Measurements from ENCODE around the gene WNK3. TPM values are rescaled to one million over a fixed set of nuclear protein-coding genes. Genes with fewer than 3 reads are reported as not detected.

WNK3 gene
- total RNA-seq, 1 experiment from 2014 or later = 3.6 TPM

DNA sequence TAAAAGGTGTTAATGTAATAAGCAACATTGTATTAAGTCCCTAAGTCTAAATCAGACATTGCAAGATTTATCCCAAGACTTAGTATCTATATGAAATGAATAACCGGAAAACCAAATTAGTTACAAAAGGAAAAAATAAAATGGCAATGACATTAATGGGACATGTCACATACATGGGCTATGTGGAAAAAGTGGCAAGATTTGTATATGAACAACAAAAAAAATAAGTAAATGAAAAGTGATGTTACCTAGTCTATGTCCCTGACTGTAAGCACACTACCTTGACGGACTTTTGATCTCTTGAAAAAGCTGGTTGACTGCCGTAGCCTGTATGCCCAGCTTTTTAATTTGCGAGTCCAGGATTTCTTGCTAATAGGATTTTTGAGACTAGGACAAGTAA is 119.3 kb downstream of the WNK3 start:
- DNase-seq (ENCODE audit: low read depth) = no peak

DNA sequence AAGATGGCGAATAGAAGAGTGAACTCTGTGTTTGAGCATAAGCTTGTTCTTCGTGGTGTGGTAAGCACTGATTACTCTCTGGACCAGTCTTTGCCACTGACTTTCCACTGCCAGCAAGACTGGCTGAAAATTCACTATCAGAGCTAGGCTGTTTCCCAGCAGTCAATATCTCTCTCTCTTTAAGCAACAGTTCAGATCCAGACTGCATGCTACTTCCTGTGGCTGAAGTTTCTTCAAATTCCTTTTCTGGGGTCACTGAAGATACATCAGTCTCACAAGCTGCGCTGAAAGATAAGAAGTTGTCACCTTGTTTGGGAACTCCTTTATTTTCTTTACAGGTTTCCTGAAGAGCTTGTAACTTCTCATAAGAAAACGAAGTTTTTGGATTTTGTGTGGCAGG is 120.8 kb downstream of the WNK3 start:
- DNase-seq (ENCODE audit: low read depth) = no peak

DNA sequence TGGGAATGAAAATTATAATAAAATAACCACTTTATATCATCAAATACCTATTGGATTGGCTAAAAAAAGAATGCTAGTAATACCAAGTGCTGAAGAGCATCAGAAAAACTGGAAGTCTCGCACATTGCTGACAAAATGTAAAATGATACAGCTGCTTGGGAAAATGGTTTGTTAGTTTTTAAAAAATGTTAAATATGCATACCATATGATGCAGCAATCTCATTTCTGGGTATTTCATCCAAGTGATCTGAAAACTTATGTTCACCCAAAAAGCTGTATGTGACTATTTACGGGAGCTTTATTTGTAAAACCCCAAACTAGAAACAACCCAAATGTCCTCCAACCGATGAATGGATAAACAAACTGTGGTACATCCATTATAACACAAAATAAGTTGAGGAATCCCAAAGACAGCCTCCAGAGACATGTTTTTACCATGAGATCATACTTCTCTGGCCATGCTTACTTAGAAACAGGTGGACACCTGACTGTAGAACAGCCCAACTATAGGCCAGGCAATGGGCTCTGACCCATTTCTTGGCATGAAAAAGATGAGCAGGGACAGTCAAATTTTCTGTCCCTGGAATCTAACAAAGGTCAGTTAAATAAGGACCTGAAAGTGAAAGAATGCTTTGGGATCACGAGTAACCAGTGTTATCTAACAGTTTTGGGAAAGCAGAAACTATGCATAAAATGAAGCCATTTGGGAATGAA is 127.3 kb downstream of the WNK3 start:
- peak; percentile 14 for DNase-seq (ENCODE audit: low read depth)

DNA sequence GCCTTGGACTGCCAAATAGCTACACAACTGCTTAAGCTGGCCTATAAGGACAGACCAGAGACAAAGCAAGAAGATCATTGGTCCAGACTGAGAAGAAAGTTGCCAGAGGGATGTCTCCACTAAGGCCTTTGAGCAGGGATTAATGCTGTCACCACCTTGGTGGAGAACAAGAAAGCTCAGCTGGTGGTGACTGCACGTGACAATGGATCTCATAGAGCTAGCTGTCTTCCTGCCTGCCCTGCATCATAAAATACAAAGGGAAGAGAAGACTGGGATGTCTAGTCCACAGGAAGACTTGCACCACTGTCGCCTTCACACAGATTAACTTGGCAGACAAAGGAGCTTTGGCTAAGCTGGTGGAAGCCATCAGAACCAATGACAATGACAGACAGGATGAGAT is 134.3 kb downstream of the WNK3 start:
- no peak for DNase-seq (ENCODE audit: low read depth)

DNA sequence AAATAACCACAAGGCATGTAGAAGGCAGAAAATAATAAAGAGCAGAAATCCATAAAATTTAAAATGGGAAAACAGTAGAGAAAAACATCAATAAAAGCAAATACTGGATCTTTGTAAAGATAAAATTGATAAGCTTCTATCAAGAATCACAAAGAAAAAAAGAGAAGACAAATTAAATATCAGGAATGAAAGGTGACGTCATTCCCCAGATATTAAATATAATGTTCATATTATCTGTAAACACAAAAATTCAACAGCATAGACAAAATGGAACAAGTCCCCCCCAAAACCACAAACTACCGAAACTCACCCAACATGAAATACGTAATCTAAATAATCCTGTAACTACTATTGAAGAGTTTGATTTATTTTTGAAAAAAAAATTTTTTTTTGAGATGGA is 144.2 kb downstream of the WNK3 start:
- no peak for DNase-seq (ENCODE audit: low read depth)

DNA sequence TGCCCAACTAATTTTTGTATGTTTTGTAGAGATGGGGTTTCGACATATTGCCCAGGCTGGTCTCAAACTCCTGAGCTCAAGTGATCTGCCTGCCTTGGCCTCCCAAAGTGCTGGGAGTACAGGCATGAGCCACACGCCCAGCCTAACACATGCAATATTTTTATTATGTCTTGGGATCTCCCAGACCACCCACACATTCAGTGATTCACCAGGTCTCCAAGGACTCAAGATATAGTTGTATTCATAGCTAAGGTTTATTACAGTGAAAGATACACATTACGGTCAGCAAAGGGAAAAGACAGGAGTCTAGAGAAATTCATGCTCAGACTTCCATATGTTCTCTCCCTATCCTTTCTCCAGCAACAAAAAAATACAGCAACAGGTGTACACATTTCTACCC is 149.3 kb downstream of the WNK3 start:
- no peak for DNase-seq (ENCODE audit: low read depth)

DNA sequence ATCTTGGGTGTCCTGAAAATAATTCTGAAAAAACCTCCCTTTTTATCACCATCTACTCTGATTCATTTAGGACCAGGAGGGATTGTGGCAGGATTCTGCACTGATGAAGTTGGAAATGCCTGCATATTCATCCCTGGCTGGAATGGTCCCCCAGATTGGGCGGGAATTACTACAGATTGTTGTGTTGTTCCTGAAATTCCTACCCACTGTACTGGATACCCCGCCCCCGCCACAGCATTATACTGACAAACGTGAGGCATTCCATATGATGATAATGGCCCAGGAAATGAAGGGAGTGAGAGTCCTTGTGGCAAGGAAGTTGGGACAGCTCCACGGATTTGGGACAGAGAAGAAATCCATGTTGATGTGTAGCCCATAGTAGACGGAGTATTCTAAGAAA is 159.6 kb downstream of the WNK3 start:
- DNase-seq (ENCODE audit: low read depth) = no peak

DNA sequence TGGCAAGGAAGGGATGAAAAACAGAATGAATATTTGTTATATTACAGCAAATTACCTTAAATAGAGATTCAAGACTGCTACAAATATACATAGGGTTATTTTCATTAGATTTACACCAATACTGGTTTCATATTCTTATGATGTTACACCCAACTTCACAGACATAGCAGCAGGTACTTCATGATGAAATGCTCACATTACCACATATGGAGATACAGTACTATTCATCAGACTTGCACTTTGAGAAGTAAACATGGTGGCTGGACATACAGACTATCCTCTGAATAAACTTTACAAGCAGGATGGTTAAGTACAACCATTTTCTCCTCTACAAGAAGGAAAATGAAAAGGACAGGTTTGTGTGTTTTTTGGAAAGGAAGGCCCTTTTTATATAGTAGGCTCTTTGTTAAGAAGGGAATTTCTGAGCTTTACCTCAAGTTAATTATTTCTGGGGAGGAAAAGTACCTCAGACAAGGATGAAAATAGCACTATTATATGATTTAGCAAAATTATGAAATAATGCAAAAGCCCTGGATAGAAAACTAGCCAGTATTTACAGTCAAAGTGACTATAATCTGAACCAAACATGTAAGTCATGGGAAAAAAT is 162.8 kb downstream of the WNK3 start:
- no peak for DNase-seq (ENCODE audit: low read depth)

DNA sequence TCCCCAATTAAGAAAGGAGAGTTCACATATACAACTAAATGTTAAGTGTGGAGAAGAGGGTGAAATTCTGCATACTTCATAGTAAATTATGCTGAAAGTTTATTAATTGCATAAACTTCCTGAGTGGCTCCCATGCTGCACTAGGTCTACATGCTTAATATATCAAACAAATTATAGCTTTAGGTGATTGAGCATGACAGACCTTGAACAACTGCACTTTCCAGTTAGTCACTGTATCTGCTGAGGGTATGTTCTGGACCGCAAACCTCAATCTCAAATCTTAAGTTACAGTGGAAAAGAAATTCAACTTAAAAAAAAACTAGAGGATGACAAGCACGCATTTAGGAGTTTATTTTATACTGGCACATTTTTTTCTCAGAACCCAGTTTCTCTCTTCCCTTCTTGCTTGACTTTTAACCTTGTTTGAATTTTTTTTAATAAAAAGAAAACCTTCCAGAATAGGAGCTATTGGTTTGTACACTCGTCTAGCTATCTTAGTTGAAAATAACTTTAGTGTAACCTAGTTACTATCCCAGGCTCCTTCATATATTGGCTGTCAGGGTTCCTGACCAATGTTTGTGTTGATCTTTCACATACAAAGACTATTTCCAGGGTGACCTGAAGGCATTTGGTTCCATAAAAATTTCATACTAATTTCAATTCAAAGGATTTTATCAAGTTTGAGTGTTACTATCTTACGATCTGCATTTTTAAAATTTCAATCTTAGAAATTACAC is 164.6 kb downstream of the WNK3 start:
- DNase-seq (ENCODE audit: low read depth) = no peak

DNA sequence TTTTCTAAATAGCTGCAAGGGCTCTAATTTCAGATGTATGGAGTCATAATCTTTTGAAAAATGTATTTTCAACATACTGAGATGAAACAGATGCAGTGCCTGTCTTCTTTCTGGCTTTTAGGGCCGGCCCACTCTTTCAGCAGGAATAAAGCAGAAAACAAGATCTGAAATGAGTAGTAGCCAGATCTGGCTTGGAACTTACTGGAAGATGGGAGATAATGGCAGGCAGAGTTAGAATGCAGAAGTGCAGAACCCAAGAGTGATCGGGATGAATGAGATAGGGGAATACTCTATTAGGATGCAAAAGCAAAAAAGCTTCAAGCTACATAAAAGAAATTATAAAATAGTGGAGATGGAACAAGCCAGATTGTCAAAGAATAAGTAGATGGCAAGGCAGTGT is 173.4 kb downstream of the WNK3 start:
- no peak for DNase-seq (ENCODE audit: low read depth)

DNA sequence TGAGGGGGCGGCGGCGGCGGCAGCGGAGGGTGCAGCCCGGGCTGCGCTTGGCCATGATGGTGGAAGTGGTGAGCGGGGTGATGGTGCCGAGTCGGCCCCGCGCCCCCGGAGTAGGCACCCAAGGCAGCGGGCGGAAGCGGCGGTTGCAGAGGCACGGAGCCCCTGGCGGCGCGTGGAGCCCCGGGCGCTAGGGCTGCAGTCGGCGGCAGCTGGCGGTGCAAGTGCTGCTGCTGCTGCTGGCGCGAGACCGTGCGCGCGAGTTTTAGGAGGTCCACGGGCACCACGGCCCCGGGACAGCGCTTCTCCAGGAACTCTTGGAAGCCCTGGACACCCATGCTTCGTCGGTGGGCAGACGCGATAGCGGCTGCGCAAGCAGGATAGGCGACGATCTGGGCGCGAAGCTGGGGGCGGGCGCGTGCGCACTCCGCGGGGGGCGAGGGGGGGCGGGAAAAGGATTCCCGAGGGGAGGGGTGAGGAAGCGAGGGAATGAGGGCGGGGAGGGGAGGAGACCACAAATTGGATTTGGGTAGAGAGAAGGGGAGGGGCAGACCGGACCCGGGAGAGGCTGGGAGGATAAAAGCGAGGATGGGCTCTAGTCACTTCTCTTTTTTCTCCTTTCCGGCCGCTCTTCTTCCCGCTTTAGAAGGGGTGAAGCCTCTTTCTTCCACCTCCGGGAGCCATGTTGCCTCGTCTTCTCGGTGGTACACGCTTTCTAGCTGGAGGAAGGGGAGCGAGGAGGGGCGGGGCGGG is 174.8 kb downstream of the WNK3 start, which contains the start of gene FAM120C:
TSS of gene FAM120C (minus strand) at position 391 of the 750 bp plus-strand sequence. CDS start at position 335, 56 bp downstream.
- DNase-seq (ENCODE audit: low read depth) = peak; percentile 75

DNA sequence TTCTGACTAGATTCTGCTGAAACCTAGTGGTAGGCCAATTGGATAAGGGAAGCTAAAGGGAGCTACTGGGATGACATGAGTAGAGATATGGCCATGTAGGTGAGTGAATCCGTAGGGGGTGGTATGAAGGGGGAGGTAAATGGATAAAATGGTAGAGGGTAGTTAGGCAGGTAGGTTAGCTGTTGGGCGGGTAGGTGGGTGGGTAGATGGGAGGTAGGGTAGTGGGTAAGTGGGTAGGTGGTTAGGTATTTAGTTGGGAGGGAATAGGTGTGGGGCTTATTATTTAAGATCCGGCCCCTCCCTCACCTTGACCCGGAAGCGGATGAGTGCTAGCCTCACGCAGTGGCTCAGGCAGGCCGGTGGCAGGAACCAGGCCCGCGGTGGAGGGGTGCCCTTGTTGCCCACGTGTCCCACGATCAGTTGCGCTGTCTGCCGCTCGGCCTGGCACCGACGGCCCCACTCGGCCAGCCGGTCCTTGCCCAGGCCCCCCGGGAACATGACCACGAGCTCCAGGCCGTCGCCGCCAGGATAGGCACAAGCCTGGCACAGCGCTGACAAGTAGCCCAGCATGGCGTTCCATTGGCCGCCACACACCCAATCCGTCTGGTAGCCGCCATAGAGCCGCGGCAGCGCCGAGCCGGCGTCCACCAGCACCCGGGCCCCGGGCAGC is 175.5 kb downstream of the WNK3 start:
- DNase-seq (ENCODE audit: low read depth) = peak; percentile 65

DNA sequence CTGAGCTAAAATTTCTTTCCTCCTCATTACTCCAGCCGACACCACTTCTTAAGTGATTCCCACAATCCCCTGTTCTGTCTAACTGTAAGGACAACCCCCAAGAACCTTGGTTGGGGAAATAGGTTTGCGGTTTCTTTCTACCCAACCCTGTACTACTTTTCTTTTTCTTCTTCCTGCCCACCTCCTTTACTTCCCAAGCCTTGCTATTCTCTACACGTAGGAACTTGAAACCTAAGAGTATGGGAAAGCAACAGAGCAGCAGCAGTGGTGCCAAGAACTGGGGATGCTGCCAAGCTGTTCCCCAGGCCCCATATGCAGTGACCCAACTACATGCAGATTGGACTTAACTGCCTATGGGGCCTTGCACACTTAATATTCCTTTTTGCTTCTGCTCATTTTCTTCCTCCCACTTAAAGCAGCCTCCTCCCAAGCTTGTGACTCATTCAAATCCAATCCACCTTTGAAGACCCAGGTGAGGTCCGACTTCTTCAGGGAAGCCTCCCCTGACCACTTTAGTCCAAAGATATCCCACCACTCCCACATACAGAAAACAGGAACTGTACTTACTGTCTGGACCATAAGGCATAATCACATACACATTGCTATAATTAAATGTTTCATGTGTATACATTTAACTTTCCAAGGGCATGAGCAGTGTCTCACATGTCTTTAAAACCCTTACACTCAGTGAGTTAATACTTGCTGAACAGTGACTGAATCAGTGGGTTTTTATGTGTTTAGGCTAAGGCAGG is 176.5 kb downstream of the WNK3 start:
- peak; percentile 83 for DNase-seq (ENCODE audit: low read depth)

DNA sequence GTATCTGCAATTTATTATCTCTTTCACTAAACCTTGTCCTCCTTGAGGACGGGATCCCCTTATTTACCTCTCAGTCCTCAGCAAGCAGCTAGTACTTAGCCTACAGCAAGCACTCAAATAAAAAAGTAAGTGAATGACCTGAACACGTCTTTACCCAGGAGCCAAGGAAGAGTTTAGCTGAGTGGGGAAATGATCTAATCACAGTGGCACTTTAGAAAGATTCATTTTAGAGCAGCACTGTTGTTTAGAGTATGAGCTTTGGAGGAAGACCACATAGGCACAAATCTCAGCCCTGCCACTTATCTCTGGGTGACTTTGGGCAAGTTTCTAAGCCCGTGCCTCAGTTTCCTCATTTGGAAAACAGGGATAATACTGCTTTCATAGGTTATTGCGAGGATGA is 177.4 kb downstream of the WNK3 start:
- peak; percentile 65 for DNase-seq (ENCODE audit: low read depth)

DNA sequence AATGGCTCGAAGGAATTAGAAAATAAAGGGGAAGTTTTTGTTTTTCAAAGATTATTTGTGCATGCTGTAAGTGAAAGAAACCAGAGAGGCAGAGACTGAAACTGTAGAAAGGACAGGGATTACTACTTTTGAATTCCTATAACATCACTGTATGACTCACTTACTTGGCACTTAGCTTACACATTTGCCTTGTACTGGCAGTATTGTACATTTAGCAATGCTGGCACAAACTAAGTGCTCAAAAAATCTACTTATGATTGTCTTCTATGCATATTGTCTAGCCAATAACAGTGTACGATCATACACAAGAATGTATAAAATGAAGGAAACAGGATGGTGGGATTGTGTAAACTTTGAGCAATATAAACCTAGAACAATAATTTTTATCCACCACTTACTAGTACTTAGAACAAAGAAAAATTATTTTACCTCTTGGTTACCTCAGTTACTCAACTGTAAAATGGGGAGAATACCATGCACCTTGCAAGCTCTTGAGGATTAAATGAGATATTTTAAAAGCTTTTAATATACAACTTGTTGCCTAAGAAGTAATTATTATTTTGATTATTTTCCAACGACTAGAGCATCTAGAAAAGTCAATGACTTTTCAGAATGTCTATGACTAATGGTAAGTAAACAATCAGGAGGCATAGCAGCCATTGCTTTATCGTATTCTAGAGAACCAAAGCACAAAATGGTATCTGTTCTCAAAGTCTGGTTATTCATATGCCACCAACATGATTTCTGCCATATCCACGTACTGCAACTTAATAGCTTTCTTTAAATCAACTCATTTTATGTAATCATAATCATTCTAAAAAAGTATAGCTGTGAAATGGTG is 179.5 kb downstream of the WNK3 start:
- DNase-seq (ENCODE audit: low read depth) = peak; percentile 75

DNA sequence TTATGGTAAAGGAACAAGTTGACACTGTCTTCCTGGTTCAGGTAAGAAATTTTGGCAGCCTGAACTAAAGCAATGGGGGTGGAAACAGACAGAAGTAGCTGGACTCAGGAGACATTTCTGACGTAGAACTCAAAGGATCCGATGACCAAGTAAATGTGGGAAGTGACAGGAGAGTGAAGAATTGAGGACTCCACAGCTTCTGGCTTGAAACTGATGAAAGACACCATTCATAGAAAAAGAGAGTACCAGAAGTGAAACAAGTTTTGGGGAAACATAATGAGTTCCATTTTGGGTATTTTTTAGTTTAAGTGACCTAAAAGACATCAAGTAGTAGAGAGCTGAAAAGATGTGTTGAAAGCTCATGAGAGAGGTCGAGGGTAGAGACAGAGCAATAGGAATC is 180.5 kb downstream of the WNK3 start:
- DNase-seq (ENCODE audit: low read depth) = no peak

DNA sequence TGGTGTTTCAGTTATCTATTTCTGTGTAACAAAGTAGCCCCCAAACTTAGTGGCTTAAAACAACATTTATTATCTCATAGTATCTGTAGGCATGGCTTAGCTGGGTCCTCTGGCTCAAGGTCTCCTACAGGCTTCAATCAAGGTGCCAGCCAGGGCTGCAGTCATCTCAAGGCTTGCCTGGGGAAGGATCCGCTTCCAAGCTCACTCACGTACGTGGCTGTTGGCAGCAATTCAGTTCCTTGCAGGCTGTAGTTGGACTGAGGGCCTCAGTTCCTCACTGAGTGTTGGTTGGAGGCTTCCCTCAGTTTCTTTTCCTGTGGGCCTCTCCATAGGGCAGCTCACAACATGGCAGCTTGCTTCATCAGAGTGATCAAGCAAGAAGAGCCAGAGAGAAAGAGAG is 184.1 kb downstream of the WNK3 start:
- no peak for DNase-seq (ENCODE audit: low read depth)

DNA sequence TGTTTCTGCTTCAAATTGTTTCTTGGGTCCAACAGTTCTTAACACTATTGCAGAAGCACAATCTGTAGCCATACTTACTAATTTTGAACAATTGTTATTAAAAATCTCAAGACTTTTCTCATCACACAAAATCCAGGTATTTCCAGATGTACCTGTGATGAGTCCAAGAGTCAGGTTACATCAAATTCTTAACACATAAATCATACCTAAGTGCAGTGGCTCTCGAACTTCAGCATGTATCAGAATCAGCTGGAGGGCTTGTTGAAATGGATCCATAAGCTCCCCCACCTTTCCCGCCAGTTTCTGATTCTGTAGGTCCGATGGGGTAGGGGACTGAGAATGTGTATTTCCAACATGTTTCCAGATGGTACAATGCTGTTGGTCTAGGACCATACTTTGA is 185.4 kb downstream of the WNK3 start:
- DNase-seq (ENCODE audit: low read depth) = no peak

DNA sequence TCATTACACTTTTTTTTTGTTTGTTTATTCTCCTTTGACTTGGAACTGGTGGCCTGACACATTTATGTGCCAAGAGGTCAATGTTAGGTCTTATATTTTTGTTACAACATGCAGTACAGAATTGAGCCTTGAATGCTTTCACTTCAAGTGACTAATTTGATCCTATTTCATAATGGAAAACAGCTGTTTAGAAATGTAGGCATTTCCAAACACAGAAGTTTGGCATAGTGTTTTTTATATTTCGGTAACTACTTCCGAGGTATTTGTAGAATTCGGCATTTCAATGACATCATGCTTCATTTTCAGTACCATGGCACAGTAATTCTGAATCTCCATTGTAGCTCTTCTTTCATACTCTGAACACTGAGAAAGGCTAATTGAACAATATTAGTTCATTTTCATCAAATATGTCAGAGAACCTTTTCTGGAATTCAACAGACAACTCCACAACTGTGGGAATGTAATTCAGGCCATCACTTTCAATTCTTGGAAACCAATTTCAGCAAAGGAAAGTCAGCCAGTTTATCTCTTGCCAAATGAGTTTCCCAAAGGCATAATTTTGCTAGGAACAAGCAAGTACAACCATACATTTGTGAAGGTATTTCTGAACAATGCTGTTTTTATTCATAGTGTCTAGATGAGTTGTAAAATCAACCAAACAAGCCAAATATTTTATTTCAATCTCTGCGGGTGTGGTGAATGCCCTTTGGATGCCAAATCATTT is 186.2 kb downstream of the WNK3 start:
- DNase-seq (ENCODE audit: low read depth) = no peak
